Measurements from ENCODE around the gene CCNF. TPM values are rescaled to one million over a fixed set of nuclear protein-coding genes. Genes with fewer than 3 reads are reported as not detected.

Gene CCNF
- total RNA-seq, 1 experiment from 2014 or later, result 76.1 TPM

- DNase-seq (ENCODE audit: low spot score), result peak; percentile 67
- ChIA-PET POLR2A (ENCODE audit: low non-redundant PET) (interaction anchor here (0.6 kb wide), 1 partner anchor 211 kb away, joined by 6 read pairs; the partner anchor contains the start of gene KCTD5), CTCF (interaction anchor here (1.1 kb wide), 1 partner anchor 30 kb away, joined by 7 read pairs; no protein-coding TSS in a partner anchor)
- H3K4me3 ChIP-seq (ENCODE audit: low read depth, low read length, poor library complexity, severe bottlenecking), result peak within 1 kb of the TSS; percentile 46
- no peaks in the 10 kb centered on the region for H3K9me3 ChIP-seq (ENCODE audit: low read depth, low read length, poor library complexity, severe bottlenecking)
- H3K27ac ChIP-seq (ENCODE audit: low read depth, low read length, poor library complexity, severe bottlenecking), result peak within 1 kb of the TSS; percentile 97
- TF ChIP-seq CTCF (conservative IDR thresholded peaks at IDR 0.05; ENCODE audit: low read depth, low read length), result no peak
- no peak for TF ChIP-seq EZH2 (IDR thresholded peaks at IDR 0.05; ENCODE audit: borderline replicate concordance, low read depth, low read length, poor library complexity, severe bottlenecking)
- intact Hi-C loops (cut with micrococcal nuclease; ENCODE audit: unreplicated experiment), result no loop called here
- no peaks in the 10 kb centered on the region for H3K36me3 ChIP-seq (ENCODE audit: insufficient read depth, low read length, poor library complexity, severe bottlenecking)
- no peaks in the 10 kb centered on the region for H3K27me3 ChIP-seq (replicated peaks; ENCODE audit: insufficient read depth, low read depth, low read length, poor library complexity)
- BruUV-seq (replicated peaks), result no TSS peak
- peaks cover 68% of the 10 kb centered on the region for H3K4me1 ChIP-seq (ENCODE audit: insufficient read depth, low read length, poor library complexity, severe bottlenecking)
Measured at GRCh38 chr16:2471016-2471652, 41.9 kb downstream of the CCNF start, which contains the start of gene NTN3. NTN3 (plus strand) TSS chr16:2471297; CDS start chr16:2471702, 405 bp downstream.

GRCh38 chr16:2471653-2472487 is 42.6 kb downstream of the CCNF start:
- Histone ChIP-seq H3K36me3 (ENCODE audit: insufficient read depth, low read length, poor library complexity, severe bottlenecking) (no peaks in the 10 kb centered on the region), H3K9me3 (ENCODE audit: low read depth, low read length, poor library complexity, severe bottlenecking) (no peaks in the 10 kb centered on the region), H3K27me3 (replicated peaks; ENCODE audit: insufficient read depth, low read depth, low read length, poor library complexity) (no peaks in the 10 kb centered on the region), H3K27ac (ENCODE audit: low read depth, low read length, poor library complexity, severe bottlenecking) (peak overlapping the region; percentile 97), H3K4me3 (ENCODE audit: low read depth, low read length, poor library complexity, severe bottlenecking) (peak overlapping the region; percentile 46), H3K4me1 (ENCODE audit: insufficient read depth, low read length, poor library complexity, severe bottlenecking) (peaks cover 69% of the 10 kb centered on the region)
- no peak for DNase-seq (ENCODE audit: low spot score)
- BruUV-seq (replicated peaks), result no TSS peak
- TF ChIP-seq EZH2 (IDR thresholded peaks at IDR 0.05; ENCODE audit: borderline replicate concordance, low read depth, low read length, poor library complexity, severe bottlenecking) (no peak), CTCF (conservative IDR thresholded peaks at IDR 0.05; ENCODE audit: low read depth, low read length) (no peak)
- CTCF ChIA-PET, result interaction anchor here (1.1 kb wide), 1 partner anchor 30 kb away, joined by 7 read pairs; no protein-coding TSS in a partner anchor
- intact Hi-C loops (cut with micrococcal nuclease; ENCODE audit: unreplicated experiment), result no loop called here
- POLR2A ChIA-PET (ENCODE audit: low non-redundant PET), result no interaction called here

- POLR2A ChIA-PET (ENCODE audit: low non-redundant PET), result no interaction called here
- TF ChIP-seq CTCF (conservative IDR thresholded peaks at IDR 0.05; ENCODE audit: low read depth, low read length), result no peak
- TF ChIP-seq EZH2 (IDR thresholded peaks at IDR 0.05; ENCODE audit: borderline replicate concordance, low read depth, low read length, poor library complexity, severe bottlenecking), result no peak
- no peak for DNase-seq (ENCODE audit: low spot score)
- Histone ChIP-seq H3K36me3 (ENCODE audit: insufficient read depth, low read length, poor library complexity, severe bottlenecking) (no peaks in the 10 kb centered on the region), H3K27me3 (replicated peaks; ENCODE audit: insufficient read depth, low read depth, low read length, poor library complexity) (no peaks in the 10 kb centered on the region), H3K9me3 (ENCODE audit: low read depth, low read length, poor library complexity, severe bottlenecking) (no peaks in the 10 kb centered on the region), H3K27ac (ENCODE audit: low read depth, low read length, poor library complexity, severe bottlenecking) (no peak overlapping the region), H3K4me3 (ENCODE audit: low read depth, low read length, poor library complexity, severe bottlenecking) (no peak overlapping the region), H3K4me1 (ENCODE audit: insufficient read depth, low read length, poor library complexity, severe bottlenecking) (peaks cover 64% of the 10 kb centered on the region)
- CTCF ChIA-PET, result no interaction called here
- intact Hi-C loops (cut with micrococcal nuclease; ENCODE audit: unreplicated experiment), result no loop called here
- BruUV-seq (replicated peaks), result no TSS peak
Measured at GRCh38 chr16:2472488-2472864, 43.2 kb downstream of the CCNF start.

All from A673 (cell line).